Fibroblast of pulmonary artery (primary cell): ENCODE results near the gene EXOC3L4.

Experiments
- DNase-seq: peaks from one replicate; pipeline ENCODE4 v3.0.0-alpha.2; 2010; ENCODE audit warnings: low read depth
- H3K4me3 ChIP-seq: replicated peaks from 2 replicates; pipeline ENCODE4 v1.5.1; 2011; ENCODE audit warnings: low read depth, mild to moderate bottlenecking, control low read depth, low read length, moderate library complexity
- CTCF ChIP-seq: IDR thresholded peaks from 2 replicates; pipeline ENCODE4 v1.5.1; 2011; ENCODE audit warnings: mild to moderate bottlenecking, control low read depth, low read length, inconsistent platforms; ENCODE audit errors: missing control alignments

Gene EXOC3L4

DNA sequence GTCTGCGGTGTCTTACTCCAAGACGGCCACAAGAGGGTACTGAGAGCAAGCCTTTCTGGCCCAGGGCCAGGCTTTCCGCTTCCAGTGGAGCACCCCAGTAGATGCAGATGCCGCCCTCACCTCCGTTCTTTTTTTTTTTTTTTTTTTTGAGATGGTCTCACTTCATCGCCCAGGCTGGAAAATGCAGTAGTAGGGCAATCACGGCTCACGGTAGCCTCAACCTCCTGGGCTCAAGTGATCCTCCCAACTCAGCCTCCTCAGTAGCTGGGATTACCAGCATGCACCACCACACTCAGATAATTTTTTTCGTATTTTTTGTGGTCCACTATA is 16.1 kb upstream of the EXOC3L4 start:
- H3K4me3 ChIP-seq, result no peak overlapping the region
- TF ChIP-seq CTCF, result peak; percentile 78
- peak; percentile 81 for DNase-seq

- H3K4me3 ChIP-seq, result no peak overlapping the region
- no peak for TF ChIP-seq CTCF
- DNase-seq, result no peak
Measured at GRCh38 chr14:103078860-103079587, 15.5 kb upstream of the EXOC3L4 start.

DNA sequence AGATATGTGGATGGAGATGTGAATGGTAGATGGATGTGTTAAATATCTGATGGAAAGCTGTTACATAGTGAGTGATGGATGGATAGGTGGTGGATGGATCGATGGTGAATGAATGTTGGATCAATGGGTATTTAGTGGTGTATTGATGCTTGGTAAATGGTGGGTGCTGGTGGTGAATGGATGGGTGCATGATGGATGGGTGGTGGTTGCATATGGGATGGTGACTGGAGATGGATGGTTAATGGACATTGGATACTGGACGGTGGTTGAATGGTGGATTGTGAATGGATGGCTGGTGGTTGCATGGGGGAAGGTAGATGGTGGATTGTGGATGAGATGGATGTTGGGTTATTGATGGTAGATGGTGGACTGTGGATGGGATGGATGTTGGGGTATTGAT is 12.6 kb upstream of the EXOC3L4 start:
- no peak overlapping the region for H3K4me3 ChIP-seq
- no peak for TF ChIP-seq CTCF
- no peak for DNase-seq

- H3K4me3 ChIP-seq, result no peak within 1 kb of the TSS
- TF ChIP-seq CTCF, result no peak
- no peak for DNase-seq
Measured at GRCh38 chr14:103084021-103084919, 10.3 kb upstream of the EXOC3L4 start, which contains the start of gene LBHD2. Gene LBHD2, plus strand, starts transcription at chr14:103084210. Its CDS starts 1,803 bp downstream, at chr14:103086013.

GRCh38 chr14:103085106-103086091 is 9.1 kb upstream of the EXOC3L4 start:
- no peak overlapping the region for H3K4me3 ChIP-seq
- TF ChIP-seq CTCF, result peak; percentile 13
- DNase-seq, result no peak

DNA sequence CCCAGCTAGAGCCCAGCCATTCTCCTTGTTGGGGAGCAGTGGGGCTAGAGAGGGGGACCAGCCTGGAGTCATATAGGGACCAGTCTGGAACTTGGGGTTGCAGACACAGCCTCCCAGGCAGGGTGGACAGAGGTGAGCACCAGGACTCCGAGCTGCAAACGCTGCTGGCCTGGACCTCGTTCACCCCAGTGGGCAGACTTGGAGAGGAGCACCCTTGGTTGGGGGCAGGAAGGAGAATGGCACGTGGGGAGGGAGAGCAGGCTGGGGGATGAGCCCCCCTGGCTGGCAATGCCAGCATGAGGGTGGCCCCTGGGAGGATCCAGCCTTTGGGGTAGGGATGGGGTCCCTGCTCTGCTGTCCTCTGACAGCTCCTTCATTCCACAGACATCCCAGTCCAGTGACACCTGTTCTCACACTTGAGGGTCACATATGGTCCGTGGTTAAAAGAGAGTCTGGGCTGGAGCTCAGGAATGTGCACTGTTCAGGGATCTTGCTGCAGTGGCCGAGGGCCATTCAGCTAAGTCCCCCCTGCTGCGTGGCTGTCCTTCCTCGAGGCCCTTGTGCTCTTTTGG is 7.7 kb upstream of the EXOC3L4 start:
- TF ChIP-seq CTCF, result no peak
- DNase-seq, result no peak
- H3K4me3 ChIP-seq, result no peak overlapping the region
